ENCODE results near the gene PPT2.
"Not testable (repeated sequence)": the region's sequence is repeated elsewhere in the genome, so short reads cannot be mapped to it uniquely, and the experiment has no call there.

- not testable (repeated sequence) for TF ChIP-seq POLR2A (IDR thresholded peaks at IDR 0.05)
- TF ChIP-seq, protein P1, sequence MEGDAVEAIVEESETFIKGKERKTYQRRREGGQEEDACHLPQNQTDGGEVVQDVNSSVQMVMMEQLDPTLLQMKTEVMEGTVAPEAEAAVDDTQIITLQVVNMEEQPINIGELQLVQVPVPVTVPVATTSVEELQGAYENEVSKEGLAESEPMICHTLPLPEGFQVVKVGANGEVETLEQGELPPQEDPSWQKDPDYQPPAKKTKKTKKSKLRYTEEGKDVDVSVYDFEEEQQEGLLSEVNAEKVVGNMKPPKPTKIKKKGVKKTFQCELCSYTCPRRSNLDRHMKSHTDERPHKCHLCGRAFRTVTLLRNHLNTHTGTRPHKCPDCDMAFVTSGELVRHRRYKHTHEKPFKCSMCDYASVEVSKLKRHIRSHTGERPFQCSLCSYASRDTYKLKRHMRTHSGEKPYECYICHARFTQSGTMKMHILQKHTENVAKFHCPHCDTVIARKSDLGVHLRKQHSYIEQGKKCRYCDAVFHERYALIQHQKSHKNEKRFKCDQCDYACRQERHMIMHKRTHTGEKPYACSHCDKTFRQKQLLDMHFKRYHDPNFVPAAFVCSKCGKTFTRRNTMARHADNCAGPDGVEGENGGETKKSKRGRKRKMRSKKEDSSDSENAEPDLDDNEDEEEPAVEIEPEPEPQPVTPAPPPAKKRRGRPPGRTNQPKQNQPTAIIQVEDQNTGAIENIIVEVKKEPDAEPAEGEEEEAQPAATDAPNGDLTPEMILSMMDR (IDR thresholded peaks at IDR 0.05) = not testable (repeated sequence)
Observed at GRCh38 chr6:32185681-32186131, 31.8 kb downstream of the PPT2 start.
